HCT116 (cell line): Measurements from ENCODE around the gene AFP. TPM values are rescaled to one million over a fixed set of nuclear protein-coding genes. Genes with fewer than 3 reads are reported as not detected.

Experiments
- ATAC-seq: fragments of 200-7000 bp; cut with Tn5 transposase; 2 replicates; pipeline ENCODE4 v1.9.1; 2020; ENCODE audit warnings: mild to moderate bottlenecking, moderate library complexity
- BruUV-seq: library from RNA; stranded (reverse); fragments of 400-500 nt; replicated peaks from 2 replicates; lab custom pipeline; 2021; lab: Mats Ljungman, UMichigan
- CTCF ChIA-PET: fragments of 300-600 bp; sonication (Branson Sonifier 250); formaldehyde crosslinking; loops from one replicate; lab custom pipeline; 2021; ENCODE audit warnings: antibody characterized with exemption; lab: Charles Lee
- POLR2A ChIA-PET: fragments of 300-600, 350-600 bp; sonication (Branson Sonifier 250); formaldehyde crosslinking; loops from one replicate; lab custom pipeline; 2021; ENCODE audit warnings: antibody characterized with exemption; lab: Charles Lee
- RAD21 ChIA-PET, 2 experiments: fragments of 300-600 bp; sonication (Branson Sonifier 250); formaldehyde crosslinking; loops; one replicate each; lab custom pipeline; 2023; ENCODE audit warnings: low total read pairs in 2 of 2; ENCODE audit not compliant: uncharacterized antibody in 2 of 2, unreplicated experiment in 2 of 2, low non-redundant PET in 1 of 2; lab: Charles Lee
- DNase-seq: peaks from one replicate; pipeline ENCODE4 v3.0.0-alpha.2; 2010; ENCODE audit warnings: low read depth, low spot score
- H2AFZ ChIP-seq: fragments of 200-600 bp; shearing (Covaris generic), sonication (generic); 2 replicates; pipeline ENCODE4 v1.6.1; 2017; ENCODE audit warnings: low read depth, mixed run types, mixed read lengths, antibody characterized with exemption, low read length; ENCODE audit not compliant: poor library complexity, severe bottlenecking
- H3K27ac ChIP-seq: 2 replicates; pipeline ENCODE4 v1.5.1; 2012; ENCODE audit warnings: low read depth, low read length
- H3K27me3 ChIP-seq: fragments of 200-600 bp; sonication (generic); 2 replicates; pipeline ENCODE4 v1.6.1; 2016; ENCODE audit warnings: mixed run types, low read length, mixed read lengths; ENCODE audit not compliant: insufficient read depth
- H3K36me3 ChIP-seq, 2 experiments: fragments of 200-500 bp in 1 of 2; fragments of 200-600 bp in 1 of 2; sonication (Bioruptor generic) in 1 of 2; sonication (generic) in 1 of 2; 2 replicates each; pipeline versions ENCODE4 v1.5.1 to v1.6.1; 2014 to 2016; ENCODE audit warnings: low read length in 2 of 2, inconsistent platforms in 1 of 2, mixed read lengths in 1 of 2, mixed run types in 1 of 2; ENCODE audit not compliant: insufficient read depth in 2 of 2, control insufficient read depth in 1 of 2
- H3K4me1 ChIP-seq, 2 experiments: fragments of 200-600 bp in 1 of 2; sonication (generic) in 1 of 2; 2 replicates each; pipeline versions ENCODE4 v1.5.1 to v1.6.1; 2012 to 2017; ENCODE audit warnings: low read length in 2 of 2, inconsistent platforms in 1 of 2, mild to moderate bottlenecking in 1 of 2, mixed read lengths in 1 of 2, mixed run types in 1 of 2, moderate library complexity in 1 of 2; ENCODE audit not compliant: insufficient read depth in 2 of 2, control insufficient read depth in 1 of 2
- H3K4me2 ChIP-seq: fragments of 200-600 bp; sonication (generic); 2 replicates; pipeline ENCODE4 v1.6.1; 2017; ENCODE audit warnings: mixed run types, low read length, mixed read lengths
- H3K4me3 ChIP-seq, 2 experiments: fragments of 200-600 bp in 1 of 2; sonication (generic) in 1 of 2; replicated peaks in 1 of 2; 2 replicates each; pipeline ENCODE4 v1.5.1; 2011 to 2016; ENCODE audit warnings: low read length in 2 of 2, control low read depth in 1 of 2, low read depth in 1 of 2, mild to moderate bottlenecking in 1 of 2, mixed read lengths in 1 of 2, mixed run types in 1 of 2
- H3K79me2 ChIP-seq: fragments of 200-600 bp; sonication (generic); 2 replicates; pipeline ENCODE4 v1.6.1; 2017; ENCODE audit warnings: mild to moderate bottlenecking, mixed run types, low read length, moderate library complexity, mixed read lengths; ENCODE audit not compliant: insufficient read depth
- H3K9ac ChIP-seq: fragments of 200-600 bp; sonication (generic); 2 replicates; pipeline ENCODE4 v1.6.1; 2016; ENCODE audit warnings: low read length, mixed read lengths
- H3K9me2 ChIP-seq: fragments of 200-600 bp; sonication (generic), shearing (Covaris generic); 2 replicates; pipeline ENCODE4 v1.6.1; 2017; ENCODE audit warnings: mixed run types, mild to moderate bottlenecking, moderate library complexity; ENCODE audit not compliant: insufficient read depth
- H3K9me3 ChIP-seq, 2 experiments: fragments of 200-500 bp in 1 of 2; fragments of 200-600 bp in 1 of 2; sonication (Bioruptor generic) in 1 of 2; sonication (generic) in 1 of 2; 2 replicates each; pipeline ENCODE4 v1.6.1; 2014 to 2017; ENCODE audit warnings: low read length in 2 of 2, mixed read lengths in 2 of 2, inconsistent platforms in 1 of 2, low read depth in 1 of 2, mild to moderate bottlenecking in 1 of 2, mixed run types in 1 of 2, moderate library complexity in 1 of 2; ENCODE audit not compliant: control insufficient read depth in 1 of 2, insufficient read depth in 1 of 2
- H4K20me1 ChIP-seq: fragments of 200-600 bp; sonication (generic), shearing (Covaris generic); 2 replicates; pipeline ENCODE4 v1.6.1; 2017; ENCODE audit warnings: mixed run types, mild to moderate bottlenecking, moderate library complexity; ENCODE audit not compliant: insufficient read depth
- EGR1 ChIP-seq: IDR thresholded peaks from 2 replicates; pipeline ENCODE4 v1.6.1; 2012; ENCODE audit warnings: low read depth
- EZH2 ChIP-seq: fragments of 200-600 bp; sonication (generic); IDR thresholded peaks from 2 replicates; pipeline ENCODE4 v1.6.1; 2017; ENCODE audit warnings: antibody characterized with exemption, mixed run types
- EZH2phosphoT487 ChIP-seq: fragments of 200-600 bp; IDR thresholded peaks from 2 replicates; pipeline ENCODE4 v1.6.1; 2018; ENCODE audit warnings: antibody characterized with exemption, borderline replicate concordance
- FOSL1 ChIP-seq: IDR thresholded peaks from 2 replicates; pipeline ENCODE4 v1.6.1; 2012; ENCODE audit warnings: low read depth
- JUND ChIP-seq: IDR thresholded peaks from 2 replicates; pipeline ENCODE4 v1.6.1; 2012
- MAX ChIP-seq: IDR thresholded peaks from 2 replicates; pipeline ENCODE4 v1.6.1; 2012
- POLR2A ChIP-seq: IDR thresholded peaks from 2 replicates; pipeline ENCODE4 v1.7.0; 2011; ENCODE audit warnings: borderline replicate concordance; ENCODE audit not compliant: insufficient read depth, insufficient read length; ENCODE audit errors: extremely low read depth
- REST ChIP-seq: IDR thresholded peaks from 2 replicates; pipeline ENCODE4 v1.6.1; 2012; ENCODE audit warnings: low read depth
- SP1 ChIP-seq: IDR thresholded peaks from 2 replicates; pipeline ENCODE4 v1.6.1; 2012; ENCODE audit warnings: low read depth
- TCF7L2 ChIP-seq: IDR thresholded peaks from 2 replicates; pipeline ENCODE4 v1.7.0; 2011; ENCODE audit warnings: borderline replicate concordance, inconsistent platforms; ENCODE audit not compliant: insufficient read depth, insufficient read length; ENCODE audit errors: extremely low read depth
- ZBTB33 ChIP-seq: IDR thresholded peaks from 2 replicates; pipeline ENCODE4 v1.6.1; 2011; ENCODE audit warnings: mild to moderate bottlenecking, low read length, moderate library complexity; ENCODE audit not compliant: insufficient replicate concordance; ENCODE audit errors: extremely low read depth
- intact Hi-C: fragments of 100-400 bp; cut with micrococcal nuclease; formaldehyde crosslinking; loops from 2 replicates; pipeline ENCODE4 v1.10.0; 2022
- total RNA-seq: library from RNA; stranded (reverse); gene quantifications from one replicate; pipeline ENCODE4 v1.2.1, GENCODE V29; 2021; ENCODE audit not compliant: unreplicated experiment

The AFP gene
- total RNA-seq, 1 experiment from 2014 or later = 1.6 TPM

GRCh38 chr4:73391774-73392173, 44.2 kb upstream of the AFP start:
- Histone ChIP-seq H3K4me3 (no peak overlapping the region), H3K79me2 (no peaks in the 10 kb centered on the region), H3K36me3 (no peaks in the 10 kb centered on the region), H3K27ac (no peak overlapping the region), H2AFZ (no peak overlapping the region), H3K9me2 (no peaks in the 10 kb centered on the region), H3K27me3 (no peaks in the 10 kb centered on the region), H3K9ac (no peak overlapping the region), H3K9me3 (no peaks in the 10 kb centered on the region), H3K4me1 (no peaks in the 10 kb centered on the region), H4K20me1 (no peaks in the 10 kb centered on the region), H3K4me2 (no peak overlapping the region)
- no TSS peak for BruUV-seq
- RAD21 ChIA-PET = no interaction called here
- POLR2A ChIA-PET = no interaction called here
- ATAC-seq (no peak), DNase-seq (no peak)
- TF ChIP-seq ZBTB33 = no peak
- TF ChIP-seq EZH2phosphoT487 = no peak
- no peak for TF ChIP-seq EZH2
- TF ChIP-seq REST = no peak
- TF ChIP-seq MAX = no peak
- TF ChIP-seq EGR1 = no peak
- no peak for TF ChIP-seq POLR2A
- no peak for TF ChIP-seq SP1
- TF ChIP-seq FOSL1 = no peak
- TF ChIP-seq JUND = no peak
- TF ChIP-seq TCF7L2 = no peak
- intact Hi-C loops = no loop called here
- CTCF ChIA-PET = no interaction called here
